GM12878 (cell line): ENCODE data around the gene OR13C2. TPM values are rescaled to one million over a fixed set of nuclear protein-coding genes. Genes with fewer than 3 reads are reported as not detected.
"Not testable (repeated sequence)": the region's sequence is repeated elsewhere in the genome, so short reads cannot be mapped to it uniquely, and the experiment has no call there.

Source experiments
- ATAC-seq: fragments of 200-7000 bp; cut with Tn5 transposase; 3 replicates; pipeline ENCODE4 v1.9.1; 2020; ENCODE audit warnings: mild to moderate bottlenecking, moderate library complexity
- Bru-seq: library from RNA; stranded (reverse); fragments of 400-500 nt; gene quantifications from one replicate; lab custom pipeline; 2021; lab: Mats Ljungman, UMichigan
- BruChase-seq, 2 experiments: library from RNA; stranded (reverse); fragments of 400-500 nt; gene quantifications; one replicate each; lab custom pipeline; 2021; lab: Mats Ljungman, UMichigan
- BruUV-seq: library from RNA; stranded (reverse); fragments of 400-500 nt; replicated peaks from 2 replicates; lab custom pipeline; 2021; lab: Mats Ljungman, UMichigan
- CTCF ChIA-PET: fragments of 300-600 bp; sonication (Branson Sonifier 250); formaldehyde crosslinking; extraction: SDS; loops from one replicate; lab custom pipeline; 2021; ENCODE audit warnings: inconsistent platforms; lab: Yijun Ruan, JAX
- POLR2A ChIA-PET: fragments of 350-600 bp; formaldehyde crosslinking; extraction: SDS; loops from one replicate; lab custom pipeline; 2021; ENCODE audit warnings: inconsistent platforms; lab: Charles Lee
- RAD21 ChIA-PET: fragments of 300-600 bp; sonication (Branson Sonifier 250); formaldehyde crosslinking; loops from one replicate; lab custom pipeline; 2023; ENCODE audit warnings: antibody characterized with exemption; ENCODE audit not compliant: unreplicated experiment; lab: Charles Lee
- SMC1A ChIA-PET: fragments of 300-600 bp; sonication (Branson Sonifier 250); formaldehyde crosslinking; loops from one replicate; lab custom pipeline; 2023; ENCODE audit not compliant: unreplicated experiment, uncharacterized antibody; lab: Charles Lee
- DNase-seq: peaks from one replicate; pipeline ENCODE4 v3.0.0-alpha.2; 2011; ENCODE audit warnings: low read depth, low spot score
- FAIRE-seq: peaks from 3 replicates; lab custom pipeline; 2011; peaks lifted over from hg19 to GRCh38; lab: Jason Lieb, UNC
- H2AFZ ChIP-seq: 2 replicates; pipeline ENCODE4 v1.6.0; 2011; ENCODE audit warnings: low read depth, low read length, control low read depth; ENCODE audit not compliant: control insufficient read depth
- H3K27ac ChIP-seq: 2 replicates; pipeline ENCODE4 v1.5.1; 2011; ENCODE audit warnings: control low read depth; ENCODE audit not compliant: control insufficient read depth, insufficient read depth
- H3K27me3 ChIP-seq, 2 experiments: replicated peaks in 1 of 2; 2 replicates each; pipeline versions ENCODE4 v1.6.0 to v1.6.1; 2011; ENCODE audit warnings: low read length in 1 of 2; ENCODE audit not compliant: control insufficient read depth in 2 of 2, insufficient read depth in 2 of 2
- H3K36me3 ChIP-seq, 2 experiments: 2 replicates each; pipeline ENCODE4 v1.5.1; 2011; ENCODE audit warnings: low read length in 1 of 2; ENCODE audit not compliant: control insufficient read depth in 2 of 2, insufficient read depth in 2 of 2
- H3K4me1 ChIP-seq: 2 replicates; pipeline ENCODE4 v1.6.1; 2011; ENCODE audit warnings: mild to moderate bottlenecking, low read length, moderate library complexity, mixed read lengths; ENCODE audit not compliant: control insufficient read depth, insufficient read depth
- H3K4me2 ChIP-seq: 2 replicates; pipeline ENCODE4 v1.6.0; 2011; ENCODE audit warnings: control low read depth; ENCODE audit not compliant: control insufficient read depth, insufficient read depth
- H3K4me3 ChIP-seq: fragments of 200-600 bp; sonication (generic); 2 replicates; pipeline ENCODE4 v1.5.1; 2016
- H3K79me2 ChIP-seq: 2 replicates; pipeline ENCODE4 v1.6.0; 2011; ENCODE audit warnings: low read length; ENCODE audit not compliant: control insufficient read depth, insufficient read depth
- H3K9ac ChIP-seq: 2 replicates; pipeline ENCODE4 v1.8.0; 2011; ENCODE audit warnings: low read length, control low read depth, mixed read lengths; ENCODE audit not compliant: control insufficient read depth, insufficient read depth
- H3K9me3 ChIP-seq: replicated peaks from 3 replicates; pipeline ENCODE4 v1.5.1; 2011; ENCODE audit warnings: mild to moderate bottlenecking, low read length; ENCODE audit not compliant: control insufficient read depth, insufficient read depth
- H4K20me1 ChIP-seq: 2 replicates; pipeline ENCODE4 v1.6.0; 2011; ENCODE audit not compliant: control insufficient read depth, insufficient read depth
- RBBP5 ChIP-seq: fragments of 200-600 bp; sonication (generic); conservative IDR thresholded peaks from 2 replicates; pipeline ENCODE4 v1.6.1; 2016
- WGBS: methylation state at CpG from one replicate; pipeline ENCODE4 v1.1.6; 2016; ENCODE audit warnings: low lambda C conversion rate; ENCODE audit not compliant: insufficient replicate concordance, insufficient coverage; ENCODE audit errors: missing lambda C conversion rate; 5-methylcytosine and 5-hydroxymethylcytosine counted together
- in situ Hi-C: fragments of 300-500 bp; cut with MboI; formaldehyde crosslinking; loops from 9 replicates; pipeline ENCODE4 v1.14.3; 2018; ENCODE audit warnings: mixed read lengths
- intact Hi-C: fragments of 100-400 bp; cut with micrococcal nuclease; formaldehyde crosslinking; loops from one replicate; pipeline ENCODE4 v1.14.2; 2022; ENCODE audit not compliant: unreplicated experiment
- long read RNA-seq, 2 experiments: library from polyadenylated mRNA; unstranded; transcript quantifications; one replicate each; pipeline ENCODE4 v2.0.0, GENCODE V29; 2019 to 2020
- polyA minus RNA-seq, 3 experiments: library from RNA; depleted of rRNA, polyadenylated mRNA; stranded (reverse); fragments of >200 nt; gene quantifications; 2 replicates each; pipeline ENCODE4 v1.2.3, GENCODE V29; 2011
- polyA plus RNA-seq, 11 experiments: library from polyadenylated mRNA; depleted of rRNA in 4 of 11; unstranded in 6 of 11; stranded (reverse) in 5 of 11; fragments of >200 nt; fragmentation: Nextera tagmentation in 4 of 11; fragmentation: Illumina TruSeq in 1 of 11; extraction: Ambion mirVana in 4 of 11; extraction: Trizol in 1 of 11; gene quantifications; 1 replicate in 1 of 11; 2 replicates in 10 of 11; pipeline versions ENCODE4 v1.2.1 to v1.2.3, GENCODE V29; 2011 to 2016; ENCODE audit warnings: inconsistent platforms in 2 of 11, missing spikeins in 2 of 11, low read depth in 1 of 11
- total RNA-seq, 4 experiments: library from RNA; depleted of rRNA in 3 of 4; stranded (reverse); fragments of >200 nt in 3 of 4; fragmentation: Illumina TruSeq in 1 of 4; extraction: Trizol in 1 of 4; gene quantifications; 2 replicates each; pipeline versions ENCODE4 v1.2.1 to v1.2.3, GENCODE V29; 2013 to 2021

The OR13C2 gene, protein sequence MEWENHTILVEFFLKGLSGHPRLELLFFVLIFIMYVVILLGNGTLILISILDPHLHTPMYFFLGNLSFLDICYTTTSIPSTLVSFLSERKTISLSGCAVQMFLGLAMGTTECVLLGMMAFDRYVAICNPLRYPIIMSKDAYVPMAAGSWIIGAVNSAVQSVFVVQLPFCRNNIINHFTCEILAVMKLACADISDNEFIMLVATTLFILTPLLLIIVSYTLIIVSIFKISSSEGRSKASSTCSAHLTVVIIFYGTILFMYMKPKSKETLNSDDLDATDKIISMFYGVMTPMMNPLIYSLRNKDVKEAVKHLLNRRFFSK
- not detected in 2 replicates for total RNA-seq (2013; cell fraction: nucleolus; rRNA removed)
- total RNA-seq (2014; rRNA removed) (not detected in 2 replicates), total RNA-seq (2014; rRNA removed; fragmentation: Illumina TruSeq; extraction: Trizol) (not detected in 2 replicates), total RNA-seq (2021) (not detected in 2 replicates), polyA plus RNA-seq (2011; rRNA removed) (0.11 TPM in 1 of 2 replicates, not detected in the other), polyA plus RNA-seq (2014; fragmentation: Illumina TruSeq; extraction: Trizol) (not detected in 2 replicates), polyA plus RNA-seq (2014; fragmentation: Nextera tagmentation; extraction: Ambion mirVana) (not detected), polyA plus RNA-seq (2014; rRNA removed) (not detected in 2 replicates), polyA plus RNA-seq (2016; fragmentation: Nextera tagmentation; extraction: Ambion mirVana) (not detected), polyA minus RNA-seq (2011; rRNA and poly(A)+ RNA removed) (0.80 and 0.88 TPM in 2 replicates), Bru-seq, nascent RNA (percentile 10 among the genes with signal in this experiment), BruChase-seq, experiment 1, labeled RNA remaining after a 6-hour chase (percentile 20 among the genes with signal in this experiment), BruChase-seq, experiment 2, labeled RNA remaining after a 2-hour chase (not detected)
- polyA plus RNA-seq (2011; ENCODE audit: low read depth) = not detected
- polyA plus RNA-seq (2011; cell fraction: cytosol; rRNA removed) = not detected in 2 replicates
- polyA plus RNA-seq (2011; cell fraction: nucleus; rRNA removed) = not detected in 2 replicates
- polyA plus RNA-seq (2012) = not detected in 2 replicates
- not detected in 2 replicates for polyA minus RNA-seq (2011; cell fraction: cytosol; rRNA and poly(A)+ RNA removed)
- 2.2 and 3.2 TPM in 2 replicates for polyA minus RNA-seq (2011; cell fraction: nucleus; rRNA and poly(A)+ RNA removed)
- long read RNA-seq, experiment 1 = 0 reads
- long read RNA-seq, experiment 2 = 0 reads

- H3K4me3 ChIP-seq, SMC1A ChIA-PET, H3K36me3 ChIP-seq, H3K79me2 ChIP-seq, H3K27ac ChIP-seq, CTCF ChIA-PET, BruUV-seq, POLR2A ChIA-PET, in situ Hi-C loops, FAIRE-seq, ATAC-seq, H3K9ac ChIP-seq, H3K4me1 ChIP-seq, H3K27me3 ChIP-seq, H3K9me3 ChIP-seq, DNase-seq, H2AFZ ChIP-seq, H4K20me1 ChIP-seq, H3K4me2 ChIP-seq: not testable (repeated sequence)
- intact Hi-C loops = loop anchor here (5.0 kb wide), 2 partner anchors 77 to 142 kb away; partner anchors contain the start of gene NIPSNAP3A
- WGBS = 0% methylated on average over 1 of the region's 1 CpG
- RAD21 ChIA-PET = interaction anchor here (0.9 kb wide), 1 partner anchor 61 kb away, joined by 3 read pairs; no protein-coding TSS in a partner anchor
Measured at GRCh38 chr9:104605527-104605926, at the start of gene OR13C2. TSS of gene OR13C2 (minus strand) at chr9:104605627. CDS start at chr9:104605627, 0 bp downstream.

GRCh38 chr9:104635456-104635855 lies 30.0 kb upstream of the OR13C2 start:
- Histone ChIP-seq H3K36me3 (no peaks in the 10 kb centered on the region), H3K27me3 (no peaks in the 10 kb centered on the region), H3K4me2 (no peak overlapping the region), H3K27ac (no peak overlapping the region), H2AFZ (no peak overlapping the region), H3K4me1 (no peaks in the 10 kb centered on the region), H4K20me1 (no peaks in the 10 kb centered on the region), H3K79me2 (no peaks in the 10 kb centered on the region), H3K9me3 (no peaks in the 10 kb centered on the region), H3K9ac (no peak overlapping the region), H3K4me3 (no peak overlapping the region)
- no TSS peak for BruUV-seq
- CTCF ChIA-PET = no interaction called here
- FAIRE-seq = no peak
- TF ChIP-seq RBBP5 = no peak
- intact Hi-C loops = no loop called here
- in situ Hi-C loops = no loop called here
- no peak for DNase-seq
- RAD21 ChIA-PET = no interaction called here
- no peak for ATAC-seq
- POLR2A ChIA-PET = no interaction called here
- SMC1A ChIA-PET = no interaction called here
